Liver (tissue), 3 donors: Measurements from ENCODE around the gene ACSL6.

ENCODE experiments used
- EGR1 ChIP-seq, 2 donors: IDR thresholded peaks; 2 replicates each; pipeline ENCODE4 v1.6.1; 2016 to 2018; ENCODE audit warnings: antibody characterized with exemption in 2 of 2, low read depth in 2 of 2
- GABPA ChIP-seq, 2 donors: IDR thresholded peaks in 1 of 2; conservative IDR thresholded peaks in 1 of 2; 2 replicates each; pipeline ENCODE4 v1.6.1; 2016; ENCODE audit warnings: antibody characterized with exemption in 2 of 2, mild to moderate bottlenecking in 1 of 2, moderate library complexity in 1 of 2
- HNF4A ChIP-seq, 2 donors: conservative IDR thresholded peaks; 2 replicates each; pipeline ENCODE4 v1.6.1; 2016; ENCODE audit warnings: antibody characterized with exemption in 2 of 2, mild to moderate bottlenecking in 2 of 2
- RAD21 ChIP-seq, 2 donors: IDR thresholded peaks; 2 replicates each; pipeline ENCODE4 v1.6.1; 2016; ENCODE audit warnings: antibody characterized with exemption in 2 of 2, mild to moderate bottlenecking in 2 of 2
- SP1 ChIP-seq: IDR thresholded peaks from 2 replicates; pipeline ENCODE4 v1.6.1; 2018; ENCODE audit warnings: antibody characterized with exemption, mild to moderate bottlenecking
- TAF1 ChIP-seq: conservative IDR thresholded peaks from 2 replicates; pipeline ENCODE4 v1.6.1; 2016; ENCODE audit warnings: antibody characterized with exemption, mild to moderate bottlenecking
- TF ChIP-seq, protein P1 (sequence below): IDR thresholded peaks from 2 replicates; pipeline ENCODE4 v1.6.1; 2016; ENCODE audit warnings: antibody characterized with exemption
- TF ChIP-seq, protein P2 (sequence below): fragments of 150-350 bp; IDR thresholded peaks from 2 replicates; pipeline ENCODE4 v1.5.1; 2017; ENCODE audit warnings: improper control_type of control experiment, low read depth, low read length; ENCODE audit not compliant: missing input control
- TF ChIP-seq, protein P3 (sequence below): IDR thresholded peaks from 2 replicates; pipeline ENCODE4 v1.6.1; 2016; ENCODE audit warnings: antibody characterized with exemption
- TF ChIP-seq, protein P4 (sequence below): IDR thresholded peaks from 2 replicates; pipeline ENCODE4 v1.6.1; 2016; ENCODE audit warnings: antibody characterized with exemption
- TF ChIP-seq, protein P5 (sequence below): IDR thresholded peaks from 2 replicates; pipeline ENCODE4 v1.6.1; 2016; ENCODE audit warnings: antibody characterized with exemption, mild to moderate bottlenecking
- donor health status: healthy.
- donor health status: healthy.

DNA sequence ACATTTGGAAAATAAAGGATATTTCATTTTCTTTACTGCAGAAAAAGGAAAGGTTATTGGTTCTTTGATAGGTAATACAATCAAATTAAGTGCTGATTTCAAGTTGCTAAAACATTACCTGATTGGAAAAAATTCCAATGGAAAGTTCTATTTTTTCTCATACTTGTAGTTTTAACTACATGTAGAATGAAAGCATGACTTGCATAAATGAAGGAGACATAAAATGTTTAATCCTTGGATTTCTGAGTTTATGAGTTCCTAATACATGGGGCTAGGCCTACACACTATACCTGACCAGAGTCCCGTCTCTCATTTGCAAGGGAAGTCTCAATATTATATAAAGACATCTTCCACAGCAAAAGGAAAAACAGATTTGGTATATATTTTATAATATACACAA, 60.8 kb downstream of the ACSL6 start:
- TF ChIP-seq, protein P1, sequence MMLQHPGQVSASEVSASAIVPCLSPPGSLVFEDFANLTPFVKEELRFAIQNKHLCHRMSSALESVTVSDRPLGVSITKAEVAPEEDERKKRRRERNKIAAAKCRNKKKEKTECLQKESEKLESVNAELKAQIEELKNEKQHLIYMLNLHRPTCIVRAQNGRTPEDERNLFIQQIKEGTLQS: no peak
- TF ChIP-seq GABPA (IDR thresholded peaks at IDR 0.05 in 1 of 2, conservative IDR thresholded peaks at IDR 0.05 in 1 of 2) (no peak), HNF4A (conservative IDR thresholded peaks at IDR 0.05) (no peak), TAF1 (no peak), RAD21 (IDR thresholded peaks at IDR 0.05) (no peak), SP1 (no peak), EGR1 (IDR thresholded peaks at IDR 0.05; ENCODE audit: low read depth in 2 of 2) (no peak)
- TF ChIP-seq, protein P2, sequence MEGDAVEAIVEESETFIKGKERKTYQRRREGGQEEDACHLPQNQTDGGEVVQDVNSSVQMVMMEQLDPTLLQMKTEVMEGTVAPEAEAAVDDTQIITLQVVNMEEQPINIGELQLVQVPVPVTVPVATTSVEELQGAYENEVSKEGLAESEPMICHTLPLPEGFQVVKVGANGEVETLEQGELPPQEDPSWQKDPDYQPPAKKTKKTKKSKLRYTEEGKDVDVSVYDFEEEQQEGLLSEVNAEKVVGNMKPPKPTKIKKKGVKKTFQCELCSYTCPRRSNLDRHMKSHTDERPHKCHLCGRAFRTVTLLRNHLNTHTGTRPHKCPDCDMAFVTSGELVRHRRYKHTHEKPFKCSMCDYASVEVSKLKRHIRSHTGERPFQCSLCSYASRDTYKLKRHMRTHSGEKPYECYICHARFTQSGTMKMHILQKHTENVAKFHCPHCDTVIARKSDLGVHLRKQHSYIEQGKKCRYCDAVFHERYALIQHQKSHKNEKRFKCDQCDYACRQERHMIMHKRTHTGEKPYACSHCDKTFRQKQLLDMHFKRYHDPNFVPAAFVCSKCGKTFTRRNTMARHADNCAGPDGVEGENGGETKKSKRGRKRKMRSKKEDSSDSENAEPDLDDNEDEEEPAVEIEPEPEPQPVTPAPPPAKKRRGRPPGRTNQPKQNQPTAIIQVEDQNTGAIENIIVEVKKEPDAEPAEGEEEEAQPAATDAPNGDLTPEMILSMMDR: no peak
- TF ChIP-seq, protein P3, sequence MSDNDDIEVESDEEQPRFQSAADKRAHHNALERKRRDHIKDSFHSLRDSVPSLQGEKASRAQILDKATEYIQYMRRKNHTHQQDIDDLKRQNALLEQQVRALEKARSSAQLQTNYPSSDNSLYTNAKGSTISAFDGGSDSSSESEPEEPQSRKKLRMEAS: no peak
- TF ChIP-seq, protein P4, sequence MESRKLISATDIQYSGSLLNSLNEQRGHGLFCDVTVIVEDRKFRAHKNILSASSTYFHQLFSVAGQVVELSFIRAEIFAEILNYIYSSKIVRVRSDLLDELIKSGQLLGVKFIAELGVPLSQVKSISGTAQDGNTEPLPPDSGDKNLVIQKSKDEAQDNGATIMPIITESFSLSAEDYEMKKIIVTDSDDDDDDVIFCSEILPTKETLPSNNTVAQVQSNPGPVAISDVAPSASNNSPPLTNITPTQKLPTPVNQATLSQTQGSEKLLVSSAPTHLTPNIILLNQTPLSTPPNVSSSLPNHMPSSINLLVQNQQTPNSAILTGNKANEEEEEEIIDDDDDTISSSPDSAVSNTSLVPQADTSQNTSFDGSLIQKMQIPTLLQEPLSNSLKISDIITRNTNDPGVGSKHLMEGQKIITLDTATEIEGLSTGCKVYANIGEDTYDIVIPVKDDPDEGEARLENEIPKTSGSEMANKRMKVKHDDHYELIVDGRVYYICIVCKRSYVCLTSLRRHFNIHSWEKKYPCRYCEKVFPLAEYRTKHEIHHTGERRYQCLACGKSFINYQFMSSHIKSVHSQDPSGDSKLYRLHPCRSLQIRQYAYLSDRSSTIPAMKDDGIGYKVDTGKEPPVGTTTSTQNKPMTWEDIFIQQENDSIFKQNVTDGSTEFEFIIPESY: no peak
- TF ChIP-seq, protein P5, sequence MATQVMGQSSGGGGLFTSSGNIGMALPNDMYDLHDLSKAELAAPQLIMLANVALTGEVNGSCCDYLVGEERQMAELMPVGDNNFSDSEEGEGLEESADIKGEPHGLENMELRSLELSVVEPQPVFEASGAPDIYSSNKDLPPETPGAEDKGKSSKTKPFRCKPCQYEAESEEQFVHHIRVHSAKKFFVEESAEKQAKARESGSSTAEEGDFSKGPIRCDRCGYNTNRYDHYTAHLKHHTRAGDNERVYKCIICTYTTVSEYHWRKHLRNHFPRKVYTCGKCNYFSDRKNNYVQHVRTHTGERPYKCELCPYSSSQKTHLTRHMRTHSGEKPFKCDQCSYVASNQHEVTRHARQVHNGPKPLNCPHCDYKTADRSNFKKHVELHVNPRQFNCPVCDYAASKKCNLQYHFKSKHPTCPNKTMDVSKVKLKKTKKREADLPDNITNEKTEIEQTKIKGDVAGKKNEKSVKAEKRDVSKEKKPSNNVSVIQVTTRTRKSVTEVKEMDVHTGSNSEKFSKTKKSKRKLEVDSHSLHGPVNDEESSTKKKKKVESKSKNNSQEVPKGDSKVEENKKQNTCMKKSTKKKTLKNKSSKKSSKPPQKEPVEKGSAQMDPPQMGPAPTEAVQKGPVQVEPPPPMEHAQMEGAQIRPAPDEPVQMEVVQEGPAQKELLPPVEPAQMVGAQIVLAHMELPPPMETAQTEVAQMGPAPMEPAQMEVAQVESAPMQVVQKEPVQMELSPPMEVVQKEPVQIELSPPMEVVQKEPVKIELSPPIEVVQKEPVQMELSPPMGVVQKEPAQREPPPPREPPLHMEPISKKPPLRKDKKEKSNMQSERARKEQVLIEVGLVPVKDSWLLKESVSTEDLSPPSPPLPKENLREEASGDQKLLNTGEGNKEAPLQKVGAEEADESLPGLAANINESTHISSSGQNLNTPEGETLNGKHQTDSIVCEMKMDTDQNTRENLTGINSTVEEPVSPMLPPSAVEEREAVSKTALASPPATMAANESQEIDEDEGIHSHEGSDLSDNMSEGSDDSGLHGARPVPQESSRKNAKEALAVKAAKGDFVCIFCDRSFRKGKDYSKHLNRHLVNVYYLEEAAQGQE: no peak
